Hematopoietic multipotent progenitor cell treated with erythropoietin and hydrocortisone succinate and interleukin-3 and kit ligand, for 4 days (in vitro differentiated cells): ENCODE data around the gene SPRED1.
"Not testable (repeated sequence)": the region's sequence is repeated elsewhere in the genome, so short reads cannot be mapped to it uniquely, and the experiment has no call there.

Source experiments
- DNase-seq: peaks from one replicate; pipeline ENCODE4 v3.0.0-alpha.2; 2015

Gene SPRED1

DNA sequence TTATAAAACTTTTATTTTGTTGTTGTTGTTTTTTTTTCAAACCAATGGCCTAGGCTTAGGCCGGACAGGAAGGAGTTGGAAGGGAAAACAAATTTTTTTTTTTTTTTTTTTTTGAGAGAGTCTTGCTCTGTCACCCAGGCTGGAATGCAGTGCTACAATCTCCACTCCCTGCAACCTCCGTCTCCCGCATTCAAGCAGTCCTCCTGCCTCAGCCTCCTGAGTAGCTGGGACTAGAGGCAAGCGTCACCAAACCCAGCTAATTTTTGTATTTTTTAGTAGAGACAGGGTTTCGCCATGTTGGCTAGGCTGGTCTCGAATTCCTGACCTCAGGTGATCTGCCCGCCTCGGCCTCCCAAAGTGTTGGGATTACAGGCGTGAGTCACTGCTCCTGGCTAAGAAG lies 15.6 kb upstream of the SPRED1 start:
- not testable (repeated sequence) for DNase-seq

DNA sequence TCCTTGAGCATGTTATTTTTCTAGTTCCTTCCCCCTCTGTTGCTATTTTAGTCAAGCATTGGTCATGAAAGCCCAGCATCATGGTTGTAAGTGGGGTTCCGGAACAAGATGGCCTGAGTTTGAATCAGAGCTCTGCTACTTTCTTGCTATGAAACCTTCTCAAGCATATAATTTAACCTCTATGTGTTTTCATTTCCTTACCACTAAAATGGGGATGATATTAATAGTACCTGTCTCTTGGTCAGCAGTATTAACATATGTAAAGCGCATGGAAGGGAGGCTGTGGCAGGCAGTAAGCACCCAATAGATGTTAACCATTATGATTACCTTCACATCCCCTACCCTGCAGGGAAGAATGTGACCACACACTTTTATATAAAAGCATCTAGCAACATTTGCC lies 14.3 kb upstream of the SPRED1 start:
- no peak for DNase-seq

DNA sequence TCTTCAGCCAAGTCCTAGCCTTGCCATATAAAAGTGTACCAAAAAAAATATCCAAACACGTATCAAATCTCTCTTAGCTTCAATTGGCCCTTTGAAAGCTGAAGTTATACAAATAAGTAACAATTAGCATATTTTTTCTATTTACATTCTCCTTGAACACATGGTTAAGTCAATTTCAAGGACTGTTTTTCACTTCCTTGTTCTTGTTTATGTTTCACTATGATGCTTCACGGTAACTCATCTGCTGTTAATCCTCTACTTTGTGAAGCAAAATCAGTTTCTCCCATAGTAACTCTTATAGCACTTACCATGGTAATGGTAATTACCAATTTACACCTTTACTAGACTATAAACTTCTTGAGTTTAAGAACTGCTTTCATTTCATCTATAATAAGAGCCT lies 10.6 kb upstream of the SPRED1 start:
- no peak for DNase-seq

DNA sequence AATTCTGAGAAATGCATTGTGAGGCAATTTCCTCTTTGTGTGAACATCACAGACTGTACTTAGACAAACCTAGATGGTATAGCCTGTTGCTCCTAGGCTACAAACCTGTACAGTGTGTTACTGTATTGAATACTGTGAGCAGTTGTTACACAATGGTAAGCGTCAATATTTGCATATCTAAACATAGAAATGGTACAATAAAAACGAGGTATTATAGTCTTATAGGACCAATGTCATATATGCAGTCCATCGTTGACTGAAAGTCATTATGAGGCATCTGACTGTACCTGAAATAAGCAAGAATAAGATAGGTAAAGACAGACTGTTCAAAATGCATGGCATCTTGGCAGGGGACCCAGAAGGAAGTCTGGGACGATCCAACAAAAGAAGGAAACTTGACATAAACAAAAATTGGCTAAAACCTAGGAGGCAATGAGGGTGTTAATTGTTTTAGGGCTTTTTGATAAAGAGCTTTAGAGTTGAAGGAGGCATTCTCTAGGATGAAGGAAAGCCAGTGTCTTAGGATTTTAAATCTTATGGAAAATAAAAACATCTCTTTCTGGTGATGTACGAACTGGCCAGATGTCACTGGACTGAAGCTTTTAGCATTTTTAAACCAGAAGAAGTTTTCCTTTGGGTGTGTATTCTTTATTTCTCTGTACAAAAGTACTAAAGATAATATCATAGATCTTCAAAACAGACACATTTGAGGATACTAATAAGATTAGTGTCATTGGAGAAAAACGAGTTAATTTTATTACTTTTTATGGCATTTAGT lies 9.2 kb upstream of the SPRED1 start:
- DNase-seq: no peak

DNA sequence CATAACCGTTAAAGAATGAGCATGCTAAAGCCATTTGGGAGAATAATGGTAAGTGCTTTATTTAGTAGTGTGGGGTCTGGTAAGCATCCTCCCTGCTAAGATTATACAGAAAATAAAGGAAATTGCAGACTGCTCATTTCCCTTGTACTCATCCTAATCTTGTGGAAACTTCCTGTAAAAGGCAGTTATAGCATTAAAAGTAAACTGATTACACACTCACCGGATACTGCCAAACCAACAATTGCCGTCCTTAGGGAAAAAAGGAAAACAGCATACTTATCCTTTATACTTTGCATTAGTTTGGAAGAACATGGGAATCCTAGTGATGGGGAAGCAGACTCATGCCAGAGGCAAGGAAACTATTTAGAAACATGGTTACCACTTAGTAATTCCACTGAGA lies 5.3 kb upstream of the SPRED1 start:
- DNase-seq: no peak

DNA sequence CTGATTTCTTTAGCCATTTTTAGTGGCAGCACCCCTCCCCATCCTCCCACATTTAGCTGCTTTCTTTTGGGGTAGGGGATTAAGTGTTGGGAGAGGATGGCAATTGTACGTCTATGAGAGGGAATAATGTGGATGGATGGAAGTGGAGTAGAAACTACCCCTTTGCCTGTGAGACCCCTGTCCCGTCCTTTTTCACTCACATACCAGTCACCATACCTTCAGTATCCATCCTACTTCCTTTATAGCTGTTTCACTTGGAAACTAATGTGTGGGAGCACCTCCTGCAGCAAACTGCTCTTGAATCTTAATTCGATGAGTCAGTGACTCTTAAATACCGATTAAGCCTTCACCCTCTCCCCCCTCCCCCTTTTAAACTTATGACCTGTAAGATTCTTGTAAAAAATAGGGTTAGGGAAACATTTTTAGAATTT lies 730 bp downstream of the SPRED1 start:
- DNase-seq: peak; percentile 63

DNA sequence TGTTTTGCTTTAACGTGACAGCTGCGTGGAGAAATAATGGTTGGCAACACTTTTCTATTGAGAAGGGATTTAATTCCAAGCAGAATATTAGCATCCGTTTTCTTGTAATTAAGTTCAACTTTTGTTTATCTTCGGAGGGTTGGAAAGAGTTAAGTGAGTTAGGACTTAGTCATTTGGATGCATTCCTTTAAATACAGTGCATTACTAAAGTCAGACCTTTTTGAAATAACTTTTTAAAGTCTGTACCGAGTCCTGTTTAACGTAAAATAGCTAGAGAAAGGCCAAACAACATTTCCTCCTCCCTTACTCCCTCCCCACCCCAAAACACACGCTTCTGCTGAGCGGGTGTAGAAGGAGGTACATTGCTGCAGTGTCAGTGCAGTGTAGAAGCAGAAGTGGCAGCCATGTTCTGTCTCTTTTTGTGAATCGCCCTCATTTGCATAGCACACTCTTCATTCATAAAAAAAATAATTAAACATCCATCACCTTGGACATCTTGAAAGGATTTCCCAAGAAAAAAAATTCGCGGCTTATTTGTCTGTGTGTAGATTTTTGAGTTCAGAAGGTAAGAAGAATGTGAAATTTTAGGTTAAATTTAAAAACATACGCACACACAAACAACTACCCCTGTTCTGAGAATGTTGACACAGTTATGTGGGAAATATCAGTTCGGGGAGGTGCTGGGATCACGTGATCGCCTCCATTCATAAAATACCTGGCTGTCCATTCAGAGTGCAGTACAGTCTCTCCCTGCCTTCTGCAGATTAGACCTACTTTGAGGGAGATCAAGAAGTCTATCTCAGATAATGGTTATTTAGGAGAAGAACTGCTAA lies 1.6 kb downstream of the SPRED1 start:
- DNase-seq: peak; percentile 86

DNA sequence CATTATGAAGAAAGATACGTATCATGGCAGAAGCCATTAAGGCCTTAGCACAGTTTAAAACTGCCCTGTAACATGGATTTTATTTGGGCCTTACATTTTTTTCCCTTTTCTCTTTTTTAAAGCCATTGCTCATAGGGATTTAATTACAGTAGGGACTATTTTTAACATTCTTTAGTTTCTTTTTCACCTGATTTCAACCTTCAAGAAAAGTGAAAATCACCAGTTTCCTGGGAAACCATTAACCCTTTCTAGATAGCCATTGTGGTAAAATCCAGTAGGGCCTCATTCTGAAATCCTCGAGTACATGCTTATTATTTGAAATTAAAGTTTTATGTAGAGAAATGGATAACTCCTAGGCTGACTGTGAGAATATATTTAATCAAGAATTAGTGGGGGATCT lies 3.1 kb downstream of the SPRED1 start:
- DNase-seq: no peak

DNA sequence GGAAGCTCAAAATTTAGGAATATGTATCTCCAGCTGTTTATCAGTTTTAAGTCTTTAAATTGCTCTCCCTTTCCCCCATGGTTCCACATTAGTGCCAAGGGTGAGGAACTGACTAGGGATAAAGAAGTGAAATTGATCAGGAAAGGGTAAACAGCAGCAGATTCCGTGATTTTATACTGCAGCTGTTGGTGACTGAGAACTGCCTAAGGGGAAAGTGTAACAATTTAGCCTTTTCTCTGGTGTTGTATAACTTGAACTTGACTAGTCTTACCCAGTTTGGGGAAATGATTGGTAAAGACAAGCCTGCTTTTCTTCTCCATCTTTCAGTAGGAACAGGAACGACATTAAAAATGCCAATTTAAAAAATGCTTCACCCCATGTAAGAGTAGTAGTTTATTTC lies 5.0 kb downstream of the SPRED1 start:
- no peak for DNase-seq

DNA sequence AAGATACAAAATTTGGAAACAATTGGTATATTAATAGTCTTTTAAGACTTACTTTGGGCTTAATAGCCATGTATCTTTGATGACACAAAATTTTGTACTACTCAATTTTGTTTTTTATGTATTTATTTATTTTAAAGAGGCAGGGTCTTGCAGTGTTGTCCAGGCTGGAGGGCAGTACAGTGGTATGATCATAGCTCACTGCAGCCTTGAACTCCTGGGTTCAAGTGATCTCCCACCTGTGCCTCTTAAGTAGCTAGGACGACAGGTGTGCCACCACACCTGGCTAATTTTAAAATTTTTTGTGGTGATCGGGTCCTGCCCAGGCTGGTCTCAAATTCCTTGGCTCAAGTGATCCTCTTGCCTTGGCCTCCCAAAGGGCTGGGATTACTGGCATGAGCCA lies 6.5 kb downstream of the SPRED1 start:
- no peak for DNase-seq

DNA sequence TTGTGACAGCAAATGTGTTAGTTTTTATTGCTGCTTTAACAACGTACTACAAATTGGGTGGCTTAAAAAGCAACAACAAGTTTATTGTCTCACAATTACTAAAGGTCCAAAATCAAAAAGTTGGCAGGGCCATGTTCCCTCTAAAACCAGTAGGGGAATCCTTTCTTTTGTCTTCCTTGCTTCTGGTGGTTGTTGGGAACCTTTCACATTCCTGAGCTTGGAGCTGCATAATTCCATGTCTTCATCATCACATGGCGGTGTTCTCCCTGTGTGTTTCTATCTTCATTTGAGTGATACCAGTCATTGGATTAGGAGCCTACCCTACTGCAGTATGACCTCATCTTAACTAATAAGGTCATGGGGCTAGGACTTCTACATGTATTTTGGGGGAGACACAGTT lies 7.4 kb downstream of the SPRED1 start:
- no peak for DNase-seq

DNA sequence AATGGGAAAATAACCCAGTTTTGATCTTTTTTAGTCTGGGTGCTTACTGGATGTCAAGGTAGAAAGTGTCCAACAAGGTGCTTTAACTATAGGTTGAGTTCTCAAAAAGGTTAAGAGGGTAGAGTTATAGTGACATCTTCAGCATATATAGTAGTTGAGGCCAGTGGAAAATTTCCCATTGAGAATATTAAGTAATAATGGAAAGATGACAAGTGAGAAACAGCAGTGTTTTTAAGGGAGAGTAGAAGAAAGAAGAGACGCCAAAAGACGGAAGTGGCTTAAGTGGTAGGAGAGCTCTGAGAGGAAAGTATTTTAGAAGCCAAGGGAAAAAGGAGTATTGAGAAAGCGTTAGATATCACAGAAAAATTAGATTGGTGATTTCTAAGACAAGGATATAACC lies 10.6 kb downstream of the SPRED1 start:
- DNase-seq: no peak

DNA sequence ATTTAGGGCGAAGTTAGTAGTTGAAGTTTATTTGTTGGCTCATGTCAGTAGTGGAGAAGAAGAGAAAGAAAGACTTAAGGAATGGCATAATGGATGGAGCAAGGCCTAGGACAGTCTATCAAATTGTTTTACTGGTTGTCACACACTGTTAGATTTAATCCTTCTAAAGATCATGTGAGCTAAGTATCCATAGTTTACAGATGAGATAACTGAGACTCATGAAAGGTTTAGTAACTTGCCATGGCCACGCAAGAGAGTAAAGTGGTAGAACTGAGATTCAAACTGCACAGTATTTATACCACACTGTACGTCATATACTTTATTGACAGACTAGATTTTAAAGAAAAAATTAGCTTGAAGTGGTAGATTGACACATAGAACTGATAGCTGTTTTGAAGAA lies 11.4 kb downstream of the SPRED1 start:
- no peak for DNase-seq

DNA sequence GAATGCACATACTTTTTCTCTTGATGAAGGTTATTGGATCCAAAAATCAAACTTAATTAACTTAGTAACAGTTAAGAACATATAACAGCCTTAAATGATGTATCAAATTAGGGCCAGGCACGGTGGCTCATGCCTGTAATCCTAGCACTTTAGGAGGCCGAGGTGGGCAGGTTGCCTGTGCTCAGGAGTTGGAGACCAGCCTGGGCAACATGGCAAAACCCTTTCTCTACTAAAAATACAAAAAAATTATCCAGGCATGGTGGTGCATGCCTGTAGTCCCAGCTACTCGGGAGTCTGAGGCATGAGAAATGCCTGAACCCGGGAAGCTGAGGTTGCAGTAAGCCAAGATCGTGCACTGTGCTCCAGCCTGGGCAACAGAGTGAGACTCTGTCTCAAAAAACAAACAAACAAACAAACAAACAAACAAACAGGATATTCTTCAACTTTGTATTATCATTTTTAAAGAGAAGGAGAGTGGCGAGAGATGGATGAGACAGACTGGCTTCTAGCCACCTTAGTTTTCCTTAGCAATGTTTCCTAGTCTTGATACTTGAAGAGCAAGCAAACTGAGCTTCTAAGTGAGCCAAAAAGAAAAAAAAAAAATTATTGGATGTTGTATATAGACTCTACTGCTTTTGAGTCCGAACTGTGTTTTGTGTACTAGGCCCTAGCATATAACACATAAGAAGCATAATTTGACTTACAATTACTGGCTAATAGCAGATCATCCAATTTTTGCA lies 13.8 kb downstream of the SPRED1 start:
- DNase-seq: no peak

DNA sequence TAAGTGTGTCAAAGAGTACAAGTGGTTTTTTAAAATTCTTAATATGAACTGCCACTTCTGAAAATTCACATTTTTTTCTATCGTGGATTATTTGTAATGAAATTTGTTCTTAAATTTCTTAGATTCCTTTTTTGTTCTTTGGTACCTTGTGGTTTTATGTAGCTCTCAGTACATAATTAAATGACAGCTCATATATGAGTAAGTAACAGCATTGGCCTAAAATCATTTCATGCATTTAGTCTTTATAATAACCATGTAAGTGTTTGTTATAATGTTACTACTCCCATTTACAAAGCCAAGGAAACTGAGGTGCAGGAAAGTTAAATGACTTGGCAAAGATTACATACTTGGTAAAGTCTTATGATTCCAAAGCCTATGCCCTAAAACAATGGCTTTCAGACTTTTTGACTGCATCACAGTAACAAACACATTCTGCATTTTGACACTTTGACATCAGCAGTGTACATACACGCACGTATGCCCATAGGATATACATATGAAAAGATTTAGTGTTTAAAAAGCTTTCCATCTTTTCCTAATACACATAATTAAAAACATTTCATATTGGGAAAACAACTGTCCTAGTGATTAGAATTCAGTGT lies 14.9 kb downstream of the SPRED1 start:
- DNase-seq: no peak

DNA sequence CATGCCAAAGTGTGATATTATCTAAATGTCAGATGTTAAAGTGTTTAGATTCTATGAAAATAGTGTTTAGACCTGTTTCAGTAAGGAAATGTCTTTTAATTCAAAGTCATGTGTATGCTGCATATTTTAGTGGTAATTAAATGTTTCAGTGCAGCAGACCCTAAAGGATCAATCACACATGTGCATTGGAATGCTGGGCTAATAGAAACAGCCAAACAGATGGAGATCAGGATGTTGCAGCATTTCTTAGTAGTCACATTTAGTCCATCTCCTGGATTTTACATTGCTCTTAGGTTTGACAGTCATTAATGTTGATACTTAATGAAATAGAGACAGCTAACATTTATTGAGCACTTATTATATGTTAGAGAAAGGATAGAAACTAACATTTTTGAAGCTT lies 18.5 kb downstream of the SPRED1 start:
- no peak for DNase-seq

DNA sequence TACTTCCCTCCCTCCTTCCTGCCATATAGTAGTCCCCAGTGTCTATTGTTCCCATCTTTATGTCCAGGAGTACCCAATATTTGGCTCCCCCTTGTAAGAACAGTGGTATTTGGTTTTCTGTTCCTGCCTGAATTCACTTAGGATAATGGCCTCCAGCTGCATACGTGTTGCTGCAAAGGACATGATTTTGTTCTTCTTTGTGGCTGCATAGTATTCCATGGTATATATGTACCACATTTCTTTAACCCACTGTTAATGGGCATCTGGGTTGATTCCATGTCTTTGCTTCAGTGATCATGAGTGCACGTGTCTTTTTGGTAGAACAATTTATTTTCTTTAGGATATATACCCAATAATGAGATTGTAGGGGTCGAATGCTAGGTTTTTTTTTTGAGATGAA lies 19.3 kb downstream of the SPRED1 start:
- DNase-seq: no peak

DNA sequence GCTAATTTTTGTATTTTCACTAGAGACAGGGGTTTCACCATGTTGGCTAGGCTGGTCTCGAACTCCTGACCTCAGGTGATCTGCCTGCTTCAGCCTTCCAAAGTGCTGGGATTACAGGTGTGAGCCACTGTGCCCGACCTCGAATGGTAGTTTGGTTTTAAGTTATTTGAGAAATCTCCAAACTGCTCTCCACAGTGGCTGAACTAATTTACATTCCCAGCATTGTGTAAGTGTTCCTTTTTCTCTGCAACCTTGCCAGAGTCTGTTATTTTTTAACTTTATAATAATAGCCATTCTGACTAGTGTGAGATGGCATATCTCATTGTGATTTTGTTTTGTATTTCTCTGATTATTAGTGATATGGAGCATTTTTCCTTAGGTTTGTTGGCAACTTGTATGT lies 19.8 kb downstream of the SPRED1 start:
- DNase-seq: not testable (repeated sequence)

DNA sequence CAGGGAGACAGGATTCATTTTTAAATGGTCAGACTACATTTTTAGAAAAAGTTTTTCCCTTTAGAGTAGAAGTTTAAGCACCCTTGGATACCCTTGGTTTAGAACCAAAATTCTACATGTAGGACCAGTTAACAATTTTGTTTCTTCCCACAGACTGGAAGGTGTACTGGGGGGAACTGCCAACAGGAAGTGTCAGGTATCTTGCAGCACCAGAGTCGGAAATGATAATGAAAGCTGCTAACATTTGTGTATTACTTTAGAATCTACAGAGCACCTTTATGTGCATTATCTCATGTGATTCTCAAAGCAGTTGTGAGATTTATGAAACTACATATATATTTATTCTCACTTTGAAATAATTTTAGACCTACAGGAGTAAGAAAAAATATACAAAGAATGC lies 21.5 kb downstream of the SPRED1 start:
- no peak for DNase-seq

DNA sequence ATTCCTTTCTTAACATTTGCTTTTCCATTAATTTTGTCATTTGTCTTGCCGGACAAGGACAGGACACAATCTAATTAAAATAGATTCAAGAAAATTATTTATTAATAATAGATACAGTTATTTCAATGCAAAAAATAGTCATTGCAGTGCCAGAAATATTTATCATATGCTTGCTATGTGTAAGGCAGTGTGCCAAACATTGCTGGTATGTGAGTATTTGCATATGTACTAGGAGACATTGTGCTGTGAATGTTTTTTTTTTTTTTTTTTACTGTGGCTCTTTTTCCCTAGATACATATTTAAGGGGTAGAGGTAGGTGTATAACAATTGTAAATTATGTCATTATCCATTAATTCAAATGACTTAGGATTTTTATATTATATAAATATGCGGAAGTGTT lies 23.3 kb downstream of the SPRED1 start:
- DNase-seq: no peak

DNA sequence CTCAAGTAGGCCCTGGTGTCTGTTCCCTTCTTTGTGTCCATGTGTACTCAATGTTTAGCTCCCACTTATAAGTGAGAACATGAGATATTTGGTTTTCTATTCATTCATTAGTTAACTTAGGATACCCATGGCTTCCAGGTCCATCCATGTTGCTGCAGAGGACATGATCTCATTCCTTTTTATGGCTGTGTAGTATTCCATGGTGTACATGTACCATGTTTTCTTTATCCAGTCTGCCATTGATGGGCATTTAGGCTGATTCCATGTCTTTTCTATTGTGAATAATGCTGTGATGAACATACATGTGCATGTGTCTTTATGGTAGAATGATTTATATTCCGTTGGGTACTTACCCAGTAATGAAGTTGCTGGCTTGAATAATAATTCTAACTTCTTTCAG lies 24.6 kb downstream of the SPRED1 start:
- not testable (repeated sequence) for DNase-seq

DNA sequence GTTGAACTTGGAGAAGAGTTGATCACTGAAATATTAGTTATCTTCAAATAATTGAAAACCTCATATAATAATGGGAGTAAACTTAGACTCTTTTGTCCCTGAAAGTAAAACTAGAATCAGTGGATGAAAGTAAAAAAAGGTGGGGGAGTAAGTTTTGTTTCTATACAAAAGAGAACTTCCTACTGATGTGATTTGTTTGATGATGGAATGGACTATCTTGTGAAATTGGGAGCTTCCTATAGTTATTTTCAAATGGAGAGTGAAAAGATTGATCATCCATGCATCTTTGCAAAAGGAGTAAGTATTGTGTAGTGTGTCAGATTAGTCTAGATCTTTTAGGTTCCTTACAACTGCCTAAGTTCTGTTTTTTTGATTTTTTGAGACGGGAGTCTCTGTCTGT lies 28.4 kb downstream of the SPRED1 start:
- no peak for DNase-seq

DNA sequence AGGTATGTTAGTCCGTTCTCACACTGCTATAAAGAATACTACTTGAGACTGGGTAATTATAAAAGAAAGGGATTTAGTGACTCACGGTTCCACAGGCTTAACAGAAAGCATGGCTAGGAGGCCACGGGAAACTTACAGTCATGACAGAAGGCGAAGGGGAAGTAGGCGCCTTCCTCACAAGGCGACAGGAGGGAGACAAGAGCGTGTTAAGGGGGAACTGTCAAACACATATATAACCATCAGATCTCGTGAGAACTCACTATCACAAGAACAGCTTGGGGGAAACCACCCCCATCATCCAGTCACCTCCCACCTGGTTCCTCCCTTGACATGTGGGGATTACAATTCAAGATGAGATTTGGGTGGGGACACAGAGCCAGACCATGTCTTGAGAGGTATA lies 30.4 kb downstream of the SPRED1 start:
- no peak for DNase-seq
